Adrenal gland (tissue), 12 donors: ENCODE measurements around the gene MCF2L. TPM values are rescaled to one million over a fixed set of nuclear protein-coding genes. Genes with fewer than 3 reads are reported as not detected.
A peak's percentile ranks its signal among the peaks of the same experiment; 100 is the strongest.

Experiments
- DNase-seq, 7 donors: peaks; one replicate each; pipeline ENCODE4 v3.0.0-alpha.2; 2019 to 2020
- H3K27ac ChIP-seq, 5 donors: fragments of 200-600 bp; sonication (generic) in 4 of 5; 1 replicate in 3 of 5; 2 replicates in 2 of 5; pipeline versions ENCODE4 v1.5.1 to v1.8.0; 2016 to 2020; ENCODE audit warnings: mild to moderate bottlenecking in 1 of 5
- H3K27me3 ChIP-seq: fragments of 200-600 bp; 2 replicates; pipeline ENCODE4 v1.8.0; 2021
- H3K36me3 ChIP-seq, 2 donors: fragments of 200-600 bp; replicated peaks in 1 of 2; 1 replicate in 1 of 2; 2 replicates in 1 of 2; pipeline versions ENCODE4 v1.5.1 to v1.8.0; 2018 to 2022
- H3K4me1 ChIP-seq, 2 donors: fragments of 200-600 bp; replicated peaks in 1 of 2; 1 replicate in 1 of 2; 2 replicates in 1 of 2; pipeline versions ENCODE4 v1.5.1 to v1.8.0; 2018 to 2021
- H3K4me3 ChIP-seq, 4 donors: fragments of 200-600 bp; sonication (generic) in 3 of 4; one replicate each; pipeline ENCODE4 v1.5.1; 2016 to 2018
- H3K9me3 ChIP-seq, 3 donors: fragments of 200-600 bp; sonication (generic) in 1 of 3; replicated peaks in 1 of 3; 1 replicate in 2 of 3; 2 replicates in 1 of 3; pipeline versions ENCODE4 v1.5.1 to v1.8.0; 2016 to 2021
- CTCF ChIP-seq, 6 experiments: fragments of 450-650 bp in 4 of 6; fragments of 200-600 bp in 2 of 6; sonication (generic) in 1 of 6; IDR thresholded peaks; 1 replicate in 5 of 6; 2 replicates in 1 of 6; pipeline versions ENCODE4 v1.5.1 to v1.8.0; 2016 to 2021; ENCODE audit warnings: antibody characterized with exemption in 6 of 6, mild to moderate bottlenecking in 2 of 6, moderate library complexity in 1 of 6
- POLR2A ChIP-seq, 2 donors: fragments of 450-650 bp; IDR thresholded peaks; one replicate each; pipeline ENCODE4 v1.6.1; 2017; ENCODE audit warnings: antibody characterized with exemption in 2 of 2, mild to moderate bottlenecking in 2 of 2, moderate library complexity in 1 of 2
- WGBS, 4 donors: extraction: QIAGEN DNeasy Blood & Tissue Kit in 2 of 4; methylation state at CpG; one replicate each; pipeline versions ENCODE4 v1.1.5 to v1.1.7; 2013 to 2017; 5-methylcytosine and 5-hydroxymethylcytosine counted together
- intact Hi-C, 2 donors: fragments of 100-400 bp; cut with DNase I; formaldehyde crosslinking; loops; one replicate each; pipeline versions ENCODE4 v1.14.1 to v1.15.0; 2022 to 2023
- polyA plus RNA-seq, 3 donors: library from polyadenylated mRNA; stranded (reverse); fragments of 200-250 nt in 2 of 3; fragments of 350-450 nt in 1 of 3; fragmentation: Illumina TruSeq in 1 of 3; extraction: RNeasy Lipid Tissue Mini Kit (QIAGEN cat#74804) in 1 of 3; gene quantifications; one replicate each; pipeline ENCODE4 v1.2.3, GENCODE V29; 2013 to 2014
- total RNA-seq, 9 donors: library from RNA; depleted of rRNA in 4 of 9; stranded (reverse); fragments of >200 nt in 4 of 9; fragments of 120-200 nt in 1 of 9; fragmentation: NEBNext Ultra II Directional in 1 of 9; extraction: Animal tissue kit (Norgen Biotek cat#: 25700) in 1 of 9; gene quantifications; one replicate each; pipeline versions ENCODE4 v1.1.0 to v1.2.4, GENCODE V29; 2013 to 2023
- donor health status: healthy with polysubstance abuse.
- donor health status: Bipolar disorder and iron deficiency.
- donor health status: DM: yes; HTN: yes; CAD: no.
- donor health status: DM: no; HTN: no; CAD: no.
- donor health status: DM: no; HTN: no; CAD: no.
- donor health status: DM: yes; HTN: yes; CAD: no.

Gene MCF2L
- total and polyA plus RNA-seq, 12 donors, result 7.6 to 49.0 (median 15.3) TPM

GRCh38 chr13:112942689-112943308 is 26.2 kb upstream of the MCF2L start:
- peak; percentile 92 to 98 (median 96) for DNase-seq
- H3K27ac ChIP-seq, result peak overlapping the region in 3 of 5 donors; percentile 15 to 63 (median 23)
- H3K4me3 ChIP-seq, result peak overlapping the region in 2 of 4 donors; percentile 7 to 52
- intact Hi-C loops, result loop anchor here (5.0 kb wide), 1 partner anchor 90 kb away; no protein-coding TSS in a partner anchor
- WGBS, 4 donors, result 1 to 2% (median 1%) methylated on average over 8 to 18 of the region's 18 CpGs
- peaks cover 9 to 10% of the 10 kb centered on the region in 2 donors for H3K4me1 ChIP-seq
- H3K9me3 ChIP-seq, result no peaks in the 10 kb centered on the region
- H3K36me3 ChIP-seq, result no peaks in the 10 kb centered on the region
- TF ChIP-seq CTCF (IDR thresholded peaks at IDR 0.05), result peak; percentile 86 to 97 (median 94)
- TF ChIP-seq POLR2A (IDR thresholded peaks at IDR 0.05), result no peak
- H3K27me3 ChIP-seq, result no peaks in the 10 kb centered on the region

GRCh38 chr13:112943309-112944125 is 25.5 kb upstream of the MCF2L start:
- H3K4me3 ChIP-seq, result peak overlapping the region in 2 of 4 donors; percentile 7 to 52
- 1 to 10% (median 3%) methylated on average over 9 to 81 of the region's 81 CpGs for WGBS, 4 donors
- H3K27me3 ChIP-seq, result no peaks in the 10 kb centered on the region
- H3K4me1 ChIP-seq, result peaks cover 9 to 10% of the 10 kb centered on the region in 2 donors
- peak; percentile 17 to 63 (median 47) for DNase-seq
- H3K36me3 ChIP-seq, result no peaks in the 10 kb centered on the region
- peak overlapping the region in 3 of 5 donors; percentile 15 to 63 (median 23) for H3K27ac ChIP-seq
- H3K9me3 ChIP-seq, result no peaks in the 10 kb centered on the region
- peak in 1 of 2 donors; percentile 9 for TF ChIP-seq POLR2A (IDR thresholded peaks at IDR 0.05)
- TF ChIP-seq CTCF (IDR thresholded peaks at IDR 0.05), result no peak
- intact Hi-C loops, result loop anchor here (5.0 kb wide), 1 partner anchor 89 kb away; no protein-coding TSS in a partner anchor

GRCh38 chr13:112947796-112948195 is 21.2 kb upstream of the MCF2L start:
- no peaks in the 10 kb centered on the region for H3K36me3 ChIP-seq
- TF ChIP-seq POLR2A (IDR thresholded peaks at IDR 0.05) (no peak), CTCF (IDR thresholded peaks at IDR 0.05) (no peak)
- H3K4me3 ChIP-seq, result no peak overlapping the region
- intact Hi-C loops, result no loop called here
- H3K27ac ChIP-seq, result no peak overlapping the region
- H3K9me3 ChIP-seq, result no peaks in the 10 kb centered on the region
- 78 to 84% (median 81%) methylated on average over 2 to 4 of the region's 4 CpGs for WGBS, 4 donors
- peaks cover 8 to 9% of the 10 kb centered on the region in 2 donors for H3K4me1 ChIP-seq
- peak in 2 of 7 donors; percentile 5 to 39 for DNase-seq
- H3K27me3 ChIP-seq, result no peaks in the 10 kb centered on the region

- Histone ChIP-seq H3K36me3 (no peaks in the 10 kb centered on the region), H3K27me3 (no peaks in the 10 kb centered on the region), H3K9me3 (no peaks in the 10 kb centered on the region), H3K4me3 (no peak overlapping the region), H3K4me1 (no peaks in the 10 kb centered on the region), H3K27ac (no peak overlapping the region)
- DNase-seq, result no peak
- 56 to 64% (median 60%) methylated on average over 9 of the region's 9 CpGs for WGBS, 4 donors
- no peak for TF ChIP-seq CTCF (IDR thresholded peaks at IDR 0.05)
- no peak for TF ChIP-seq POLR2A (IDR thresholded peaks at IDR 0.05)
- intact Hi-C loops, result no loop called here
These were observed 17.2 kb upstream of the MCF2L start for GRCh38 chr13:112951674-112952371.
